ENCODE measurements around the gene NTN3.

GRCh38 chr16:2467528-2468232 is 3.4 kb upstream of the NTN3 start:
- TF ChIP-seq, protein P1, sequence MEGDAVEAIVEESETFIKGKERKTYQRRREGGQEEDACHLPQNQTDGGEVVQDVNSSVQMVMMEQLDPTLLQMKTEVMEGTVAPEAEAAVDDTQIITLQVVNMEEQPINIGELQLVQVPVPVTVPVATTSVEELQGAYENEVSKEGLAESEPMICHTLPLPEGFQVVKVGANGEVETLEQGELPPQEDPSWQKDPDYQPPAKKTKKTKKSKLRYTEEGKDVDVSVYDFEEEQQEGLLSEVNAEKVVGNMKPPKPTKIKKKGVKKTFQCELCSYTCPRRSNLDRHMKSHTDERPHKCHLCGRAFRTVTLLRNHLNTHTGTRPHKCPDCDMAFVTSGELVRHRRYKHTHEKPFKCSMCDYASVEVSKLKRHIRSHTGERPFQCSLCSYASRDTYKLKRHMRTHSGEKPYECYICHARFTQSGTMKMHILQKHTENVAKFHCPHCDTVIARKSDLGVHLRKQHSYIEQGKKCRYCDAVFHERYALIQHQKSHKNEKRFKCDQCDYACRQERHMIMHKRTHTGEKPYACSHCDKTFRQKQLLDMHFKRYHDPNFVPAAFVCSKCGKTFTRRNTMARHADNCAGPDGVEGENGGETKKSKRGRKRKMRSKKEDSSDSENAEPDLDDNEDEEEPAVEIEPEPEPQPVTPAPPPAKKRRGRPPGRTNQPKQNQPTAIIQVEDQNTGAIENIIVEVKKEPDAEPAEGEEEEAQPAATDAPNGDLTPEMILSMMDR (conservative IDR thresholded peaks at IDR 0.05): no peak; the same call in 1 of the 2 replicates
- peak; percentile 33; the same call in 1 of the 2 replicates for TF ChIP-seq ZFX (IDR thresholded peaks at IDR 0.05)

Measured in C4-2B (cell line).